ENCODE results near the gene MPDZ. TPM values are rescaled to one million over a fixed set of nuclear protein-coding genes. Genes with fewer than 3 reads are reported as not detected.

MPDZ gene
- total and polyA plus RNA-seq, 2 of the 4 experiments (the other 2 are of a cell fraction): 18.8 to 39.3 TPM

- peak; percentile 5 for DNase-seq
- TF ChIP-seq, protein P1, sequence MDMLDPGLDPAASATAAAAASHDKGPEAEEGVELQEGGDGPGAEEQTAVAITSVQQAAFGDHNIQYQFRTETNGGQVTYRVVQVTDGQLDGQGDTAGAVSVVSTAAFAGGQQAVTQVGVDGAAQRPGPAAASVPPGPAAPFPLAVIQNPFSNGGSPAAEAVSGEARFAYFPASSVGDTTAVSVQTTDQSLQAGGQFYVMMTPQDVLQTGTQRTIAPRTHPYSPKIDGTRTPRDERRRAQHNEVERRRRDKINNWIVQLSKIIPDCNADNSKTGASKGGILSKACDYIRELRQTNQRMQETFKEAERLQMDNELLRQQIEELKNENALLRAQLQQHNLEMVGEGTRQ (IDR thresholded peaks at IDR 0.05; ENCODE audit: low read depth, low read length): no peak
- TF ChIP-seq RFX5 (IDR thresholded peaks at IDR 0.05; ENCODE audit: low read depth, low read length) (no peak), BHLHE40 (IDR thresholded peaks at IDR 0.05; ENCODE audit: low read depth, low read length) (no peak), MAFK (IDR thresholded peaks at IDR 0.05; ENCODE audit: low read depth, low read length) (no peak), CHD1 (IDR thresholded peaks at IDR 0.05; ENCODE audit: low read depth, low read length) (no peak), SMC3 (IDR thresholded peaks at IDR 0.05; ENCODE audit: low read depth, low read length) (no peak), CEBPB (IDR thresholded peaks at IDR 0.05; ENCODE audit: low read depth, low read length) (no peak), POLR2A (IDR thresholded peaks at IDR 0.05; ENCODE audit: low read depth, low read length) (no peak), MAZ (IDR thresholded peaks at IDR 0.05; ENCODE audit: borderline replicate concordance, low read depth, low read length) (no peak), FOS (IDR thresholded peaks at IDR 0.05; ENCODE audit: low read depth, low read length) (no peak), RAD21 (IDR thresholded peaks at IDR 0.05; ENCODE audit: low read length) (no peak), NFE2L2 (IDR thresholded peaks at IDR 0.05; ENCODE audit: low read depth, low read length) (no peak), MXI1 (IDR thresholded peaks at IDR 0.05; ENCODE audit: borderline replicate concordance, low read depth, low read length) (no peak), RCOR1 (IDR thresholded peaks at IDR 0.05; ENCODE audit: insufficient replicate concordance, low read length) (no peak)
- TF ChIP-seq, protein P2, sequence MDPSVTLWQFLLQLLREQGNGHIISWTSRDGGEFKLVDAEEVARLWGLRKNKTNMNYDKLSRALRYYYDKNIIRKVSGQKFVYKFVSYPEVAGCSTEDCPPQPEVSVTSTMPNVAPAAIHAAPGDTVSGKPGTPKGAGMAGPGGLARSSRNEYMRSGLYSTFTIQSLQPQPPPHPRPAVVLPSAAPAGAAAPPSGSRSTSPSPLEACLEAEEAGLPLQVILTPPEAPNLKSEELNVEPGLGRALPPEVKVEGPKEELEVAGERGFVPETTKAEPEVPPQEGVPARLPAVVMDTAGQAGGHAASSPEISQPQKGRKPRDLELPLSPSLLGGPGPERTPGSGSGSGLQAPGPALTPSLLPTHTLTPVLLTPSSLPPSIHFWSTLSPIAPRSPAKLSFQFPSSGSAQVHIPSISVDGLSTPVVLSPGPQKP (IDR thresholded peaks at IDR 0.05; ENCODE audit: borderline replicate concordance, low read depth, low read length): no peak
Observed at GRCh38 chr9:13140843-13141592, 138.5 kb downstream of the MPDZ start.

More at GRCh38 chr9:13140843-13141592, 138.5 kb downstream of the MPDZ start:
- Histone ChIP-seq H3K4ac (ENCODE audit: low read depth, low read length) (peak overlapping the region; percentile 95), H4K20me1 (ENCODE audit: insufficient read depth, low read length) (no peaks in the 10 kb centered on the region), H3K4me2 (ENCODE audit: low read depth, low read length) (no peak overlapping the region), H2AK5ac (ENCODE audit: low read depth, low read length) (peak overlapping the region; percentile 65; the same call in 1 of the 2 replicates), H2AFZ (replicated peaks; ENCODE audit: low read length, poor library complexity) (no peak overlapping the region), H3K4me1 (ENCODE audit: control insufficient read depth, insufficient read depth, low read length) (peaks cover 2% of the 10 kb centered on the region), H3K18ac (ENCODE audit: low read depth, low read length) (peak overlapping the region; percentile 48; the same call in 1 of the 2 replicates), H4K8ac (ENCODE audit: low read depth in 2 of 2, low read length in 2 of 2) (peak overlapping the region in 1 of 2 experiments; percentile 37; a peak in 1 of 4 replicates), H2AK9ac (replicated peaks; ENCODE audit: low read depth, low read length, poor library complexity) (peak overlapping the region; percentile 38), H3K27ac (ENCODE audit: insufficient read depth, low read length) (peak overlapping the region; percentile 4; the same call in 1 of the 2 replicates), H2BK5ac (ENCODE audit: low read depth, low read length, poor library complexity, severe bottlenecking) (peak overlapping the region; percentile 54), H3K9me1 (ENCODE audit: insufficient read depth, low read length) (peaks cover 7% of the 10 kb centered on the region; the same call in 1 of the 2 replicates), H3K23ac (ENCODE audit: low read depth, low read length) (peak overlapping the region; percentile 58), H3K79me1 (ENCODE audit: low read depth in 1 of 2, low read length in 2 of 2) (peaks cover 0 to 10% of the 10 kb centered on the region in 2 experiments; a peak in 2 of 4 replicates), H2BK15ac (ENCODE audit: low read depth, low read length) (peak overlapping the region; percentile 79; the same call in 1 of the 3 replicates), H3K9ac (ENCODE audit: low read depth, low read length) (no peak overlapping the region), H4K91ac (ENCODE audit: insufficient read depth, low read depth, low read length) (peak overlapping the region; percentile 78), H3K36me3 (ENCODE audit: control insufficient read depth, insufficient read depth, low read length) (peaks cover 8% of the 10 kb centered on the region; the same call in 1 of the 2 replicates), H2BK120ac (ENCODE audit: low read depth, low read length) (peak overlapping the region; percentile 90), H3K27me3 (ENCODE audit: control insufficient read depth, insufficient read depth, low read length) (no peaks in the 10 kb centered on the region), H3K9me3 (ENCODE audit: control insufficient read depth, insufficient read depth, low read length) (no peaks in the 10 kb centered on the region), H4K5ac (ENCODE audit: low read depth, low read length) (no peak overlapping the region), H3K56ac (ENCODE audit: extremely low read depth, insufficient read depth, low read length) (no peak overlapping the region; the same call in 1 of the 2 replicates), H3K14ac (replicated peaks; ENCODE audit: low read depth, low read length) (peak overlapping the region; percentile 69), H2BK20ac (ENCODE audit: low read depth, low read length) (peak overlapping the region; percentile 83), H3K4me3 (ENCODE audit: insufficient read depth, low read depth, low read length) (no peak overlapping the region)
- dilution Hi-C loops (cut with HindIII; ENCODE audit: low sequenced_read_pairs, unreplicated experiment) (no loop called here), intact Hi-C loops (cut with micrococcal nuclease) (no loop called here), in situ Hi-C loops (cut with MboI; ENCODE audit: low sequenced_read_pairs) (no loop called here)
- ChIA-PET POLR2A (ENCODE audit: unreplicated experiment) (no interaction called here), CTCF (no interaction called here)
- ATAC-seq (ENCODE audit: low read depth): no peak
- BruUV-seq (replicated peaks): no TSS peak
- no CpG with 5 or more reads among the region's 5 CpGs for WGBS, 2 experiments (ENCODE audit: extremely low coverage in 2 of 2, insufficient read length in 1 of 2)
